ENCODE measurements around the gene PELO.

PELO gene

DNA sequence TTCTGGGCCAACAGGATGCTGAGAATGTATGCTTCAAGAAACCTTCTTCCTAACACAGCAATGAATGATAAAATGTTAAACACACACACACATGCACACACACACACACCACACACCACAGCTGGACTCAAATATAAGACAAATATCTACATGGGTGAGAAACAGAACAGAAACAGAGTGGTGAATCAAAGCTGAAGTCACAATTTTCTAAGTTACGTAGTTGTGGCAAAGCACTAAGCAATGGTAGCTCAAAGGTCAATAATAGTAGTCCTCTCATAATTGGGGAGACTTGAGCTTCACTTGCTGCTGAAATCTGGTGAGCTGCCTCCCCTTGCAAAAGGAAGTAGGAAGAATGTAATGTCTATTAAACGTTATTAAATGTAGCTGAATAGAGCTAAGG, 33.7 kb upstream of the PELO start:
- Histone ChIP-seq H3K4me3 (ENCODE audit: extremely low read depth, insufficient read depth, low read length, poor library complexity, severe bottlenecking) (no peak overlapping the region), H3K9me3 (ENCODE audit: control insufficient read depth, low read length) (no peaks in the 10 kb centered on the region), H3K4me1 (ENCODE audit: control insufficient read depth, insufficient read depth, low read length, poor library complexity, severe bottlenecking) (no peaks in the 10 kb centered on the region), H3K36me3 (ENCODE audit: control insufficient read depth, insufficient read depth, low read length) (no peaks in the 10 kb centered on the region), H3K27ac (ENCODE audit: low read depth, low read length, severe bottlenecking) (no peak overlapping the region)
- whole genome bisulfite sequencing, 2 experiments (ENCODE audit: insufficient coverage in 2 of 2): 80 to 88% methylated on average over 1 of the region's 2 CpGs

DNA sequence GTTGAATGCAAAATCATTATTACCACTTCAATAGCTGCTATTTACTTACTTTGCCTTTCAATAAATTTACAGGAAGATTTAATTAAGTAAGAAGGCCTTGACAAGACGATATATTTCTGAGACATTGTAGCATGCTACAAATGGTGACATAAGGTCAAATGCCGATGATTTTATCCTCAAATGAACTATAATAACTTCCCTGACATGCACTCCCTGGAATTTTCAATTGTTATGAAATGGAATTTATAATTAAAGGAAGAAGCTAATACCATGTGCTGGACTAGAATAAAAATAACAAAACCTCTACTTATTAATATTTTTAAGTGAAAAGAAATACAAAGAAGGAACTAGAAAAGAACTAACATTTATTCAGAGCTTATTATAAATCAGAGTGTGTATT, 30.2 kb upstream of the PELO start:
- no CpG with 5 or more reads among the region's 2 CpGs for WGBS, 2 experiments (ENCODE audit: insufficient coverage in 2 of 2)
- H3K4me3 ChIP-seq (ENCODE audit: extremely low read depth, insufficient read depth, low read length, poor library complexity, severe bottlenecking): no peak overlapping the region
- no peaks in the 10 kb centered on the region for H3K36me3 ChIP-seq (ENCODE audit: control insufficient read depth, insufficient read depth, low read length)
- no peaks in the 10 kb centered on the region for H3K9me3 ChIP-seq (ENCODE audit: control insufficient read depth, low read length)
- no peaks in the 10 kb centered on the region for H3K4me1 ChIP-seq (ENCODE audit: control insufficient read depth, insufficient read depth, low read length, poor library complexity, severe bottlenecking)
- H3K27ac ChIP-seq (ENCODE audit: low read depth, low read length, severe bottlenecking): no peak overlapping the region

DNA sequence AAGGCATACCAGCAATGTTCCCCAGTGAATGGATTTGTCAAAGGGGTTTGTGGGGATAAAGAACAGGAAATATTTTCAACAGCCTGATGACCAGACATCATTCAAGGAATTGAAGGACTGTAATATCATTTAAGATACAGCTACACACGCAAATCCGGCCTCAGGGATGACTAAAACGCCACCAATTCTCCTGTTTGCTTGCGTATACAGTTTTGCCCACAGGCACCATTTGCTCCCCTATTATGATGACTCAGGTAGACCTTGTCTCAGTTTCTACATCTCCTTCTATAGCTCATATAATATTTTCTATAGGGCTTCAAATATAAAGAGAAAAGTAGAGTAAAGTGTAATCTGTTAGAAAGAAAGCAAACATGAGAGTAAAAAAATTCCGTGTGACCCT, 29.7 kb upstream of the PELO start:
- Histone ChIP-seq H3K36me3 (ENCODE audit: control insufficient read depth, insufficient read depth, low read length) (no peaks in the 10 kb centered on the region), H3K9me3 (ENCODE audit: control insufficient read depth, low read length) (no peaks in the 10 kb centered on the region), H3K4me1 (ENCODE audit: control insufficient read depth, insufficient read depth, low read length, poor library complexity, severe bottlenecking) (no peaks in the 10 kb centered on the region), H3K27ac (ENCODE audit: low read depth, low read length, severe bottlenecking) (no peak overlapping the region), H3K4me3 (ENCODE audit: extremely low read depth, insufficient read depth, low read length, poor library complexity, severe bottlenecking) (no peak overlapping the region)
- 87 to 100% methylated on average over 4 to 5 of the region's 5 CpGs for WGBS, 2 experiments (ENCODE audit: insufficient coverage in 2 of 2)

DNA sequence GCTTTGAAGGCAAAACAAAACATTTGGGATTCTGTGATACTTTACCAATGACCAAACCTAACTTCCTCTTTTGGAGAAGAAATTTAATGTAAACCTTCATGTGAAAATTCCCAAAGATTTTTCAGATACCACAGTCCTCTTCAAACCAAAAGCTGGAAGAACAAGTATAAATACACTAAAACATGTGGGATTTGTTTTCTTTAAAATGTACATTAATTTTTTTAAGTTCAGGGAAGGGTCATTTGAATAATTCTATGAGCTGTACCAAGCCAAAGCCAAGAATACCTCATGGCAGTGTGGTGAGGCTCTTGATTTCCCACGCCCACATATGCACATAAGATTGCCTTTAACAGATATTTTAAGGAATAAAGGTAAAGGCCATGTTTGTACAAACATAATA, 28.4 kb upstream of the PELO start:
- WGBS, 2 experiments (ENCODE audit: insufficient coverage in 2 of 2): no CpG with 5 or more reads among the region's 1 CpG
- no peaks in the 10 kb centered on the region for H3K36me3 ChIP-seq (ENCODE audit: control insufficient read depth, insufficient read depth, low read length)
- H3K4me1 ChIP-seq (ENCODE audit: control insufficient read depth, insufficient read depth, low read length, poor library complexity, severe bottlenecking): no peaks in the 10 kb centered on the region
- no peak overlapping the region for H3K27ac ChIP-seq (ENCODE audit: low read depth, low read length, severe bottlenecking)
- no peak overlapping the region for H3K4me3 ChIP-seq (ENCODE audit: extremely low read depth, insufficient read depth, low read length, poor library complexity, severe bottlenecking)
- no peaks in the 10 kb centered on the region for H3K9me3 ChIP-seq (ENCODE audit: control insufficient read depth, low read length)

DNA sequence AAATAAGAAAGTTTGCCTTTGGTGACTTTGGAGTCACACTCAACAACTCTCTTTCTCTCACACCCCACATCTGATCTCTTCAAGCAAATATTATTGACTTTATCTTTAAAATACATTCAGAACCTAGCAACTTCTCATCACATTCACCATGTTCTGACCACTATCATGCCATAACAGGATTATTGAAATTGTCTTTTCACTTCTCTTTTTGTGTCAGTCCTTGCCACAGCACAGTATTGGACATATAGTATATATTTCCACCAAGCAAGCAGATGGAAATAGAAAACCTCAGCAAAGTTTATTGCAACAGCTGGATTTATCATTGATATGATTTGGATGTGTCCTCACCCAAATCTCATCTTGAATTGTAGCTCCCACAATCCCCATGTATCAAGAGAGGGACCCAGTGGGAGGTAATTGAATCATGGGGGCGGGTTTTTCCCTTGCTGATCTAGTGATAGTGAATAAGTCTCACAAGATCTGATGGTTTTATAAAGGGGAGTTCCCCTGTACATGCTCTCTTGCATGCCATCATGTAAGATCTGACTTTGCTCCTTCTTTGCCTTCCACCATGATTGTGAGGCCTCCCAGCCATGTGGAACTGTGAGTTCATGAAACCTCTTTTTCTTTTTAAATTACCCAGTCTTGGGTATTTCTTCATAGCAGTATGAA, 26.9 kb upstream of the PELO start:
- no peak overlapping the region for H3K27ac ChIP-seq (ENCODE audit: low read depth, low read length, severe bottlenecking)
- no peaks in the 10 kb centered on the region for H3K9me3 ChIP-seq (ENCODE audit: control insufficient read depth, low read length)
- H3K36me3 ChIP-seq (ENCODE audit: control insufficient read depth, insufficient read depth, low read length): no peaks in the 10 kb centered on the region
- WGBS, 2 experiments (ENCODE audit: insufficient coverage in 2 of 2): 100% methylated on average over 1 of the region's 1 CpG; no CpG with 5 or more reads in 1 of the 2 experiments
- H3K4me3 ChIP-seq (ENCODE audit: extremely low read depth, insufficient read depth, low read length, poor library complexity, severe bottlenecking): no peak overlapping the region
- no peaks in the 10 kb centered on the region for H3K4me1 ChIP-seq (ENCODE audit: control insufficient read depth, insufficient read depth, low read length, poor library complexity, severe bottlenecking)

DNA sequence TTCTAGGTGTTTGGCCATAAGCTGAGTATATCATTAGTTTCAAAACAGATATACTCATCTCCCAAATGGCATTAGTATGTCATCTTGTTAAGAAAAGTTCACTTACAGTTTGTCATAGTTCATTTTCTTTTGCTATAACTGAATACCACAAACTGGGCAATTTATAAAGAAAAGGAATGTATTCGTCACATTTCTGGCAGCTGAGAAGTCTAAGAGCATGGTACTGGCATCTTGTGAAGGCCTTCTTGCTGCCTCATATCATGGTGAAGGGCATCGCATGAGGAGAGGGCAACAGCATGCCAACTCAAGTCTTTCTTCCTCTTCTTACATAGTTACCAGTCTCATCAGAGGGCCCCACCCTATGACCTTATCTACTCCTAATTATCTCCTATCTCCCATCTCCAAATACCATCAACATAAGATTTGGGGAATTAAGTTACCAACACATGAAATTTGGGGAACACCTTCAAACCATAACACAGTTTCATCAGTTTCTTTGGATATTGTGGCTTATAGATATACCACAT, 20.4 kb upstream of the PELO start:
- 83 to 100% methylated on average over 1 of the region's 2 CpGs for WGBS, 2 experiments (ENCODE audit: insufficient coverage in 2 of 2)
- no peaks in the 10 kb centered on the region for H3K9me3 ChIP-seq (ENCODE audit: control insufficient read depth, low read length)
- no peak overlapping the region for H3K4me3 ChIP-seq (ENCODE audit: extremely low read depth, insufficient read depth, low read length, poor library complexity, severe bottlenecking)
- H3K4me1 ChIP-seq (ENCODE audit: control insufficient read depth, insufficient read depth, low read length, poor library complexity, severe bottlenecking): no peaks in the 10 kb centered on the region
- H3K36me3 ChIP-seq (ENCODE audit: control insufficient read depth, insufficient read depth, low read length): no peaks in the 10 kb centered on the region
- no peak overlapping the region for H3K27ac ChIP-seq (ENCODE audit: low read depth, low read length, severe bottlenecking)

DNA sequence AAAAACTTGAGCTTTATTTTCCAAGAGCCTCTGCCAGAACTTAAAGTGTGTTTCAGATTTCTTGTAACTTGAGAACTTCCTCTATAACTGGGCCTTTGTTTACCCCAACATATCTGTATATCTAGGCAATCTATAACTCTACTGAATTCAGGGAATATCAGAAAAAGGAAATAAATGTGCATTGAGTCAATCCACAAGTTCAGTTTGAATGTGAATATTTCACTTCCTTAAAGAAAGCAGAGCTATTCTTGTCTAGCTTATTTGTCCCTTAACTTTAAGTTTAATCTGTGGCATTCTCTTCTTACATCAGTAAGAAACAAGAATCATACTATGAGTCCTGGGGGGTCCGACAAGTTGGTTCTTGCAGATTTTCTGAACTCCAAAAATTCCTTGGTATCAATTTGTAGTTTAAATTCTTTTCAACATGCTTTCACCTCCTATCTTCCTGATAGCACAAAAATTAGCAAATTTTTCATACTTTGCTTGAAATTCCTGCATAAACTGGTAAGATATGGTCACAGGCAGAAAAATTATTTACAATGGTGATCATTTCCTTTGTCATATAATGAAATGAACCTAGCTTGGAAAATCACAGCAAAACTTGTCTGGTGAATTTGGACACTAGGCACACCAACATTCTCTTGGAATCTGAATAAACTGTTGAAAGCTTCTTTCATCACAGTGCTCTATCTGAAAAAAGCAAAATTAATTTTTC, 19.8 kb upstream of the PELO start:
- no peaks in the 10 kb centered on the region for H3K9me3 ChIP-seq (ENCODE audit: control insufficient read depth, low read length)
- H3K36me3 ChIP-seq (ENCODE audit: control insufficient read depth, insufficient read depth, low read length): no peaks in the 10 kb centered on the region
- no peaks in the 10 kb centered on the region for H3K4me1 ChIP-seq (ENCODE audit: control insufficient read depth, insufficient read depth, low read length, poor library complexity, severe bottlenecking)
- no peak overlapping the region for H3K27ac ChIP-seq (ENCODE audit: low read depth, low read length, severe bottlenecking)
- no peak overlapping the region for H3K4me3 ChIP-seq (ENCODE audit: extremely low read depth, insufficient read depth, low read length, poor library complexity, severe bottlenecking)
- no CpG with 5 or more reads among the region's 1 CpG for WGBS, 2 experiments (ENCODE audit: insufficient coverage in 2 of 2)

DNA sequence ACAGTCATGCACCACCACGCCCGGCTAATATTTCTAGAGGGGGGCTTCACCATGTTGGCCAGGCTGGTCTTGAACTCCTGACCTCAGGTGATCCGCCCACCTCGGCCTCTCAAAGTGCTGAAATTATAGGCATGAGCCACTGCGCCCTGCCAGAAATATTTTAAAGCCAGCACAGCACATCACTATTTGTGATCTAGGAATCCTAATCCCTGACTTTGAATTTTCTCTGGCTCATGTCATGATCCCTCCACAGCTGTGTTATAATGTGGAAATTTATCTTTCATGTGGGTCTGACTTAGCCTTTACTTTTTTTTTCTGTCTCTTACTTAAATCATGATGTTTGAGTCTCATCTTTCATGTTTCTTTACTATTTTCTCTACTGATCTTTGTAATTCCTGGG, 18.7 kb upstream of the PELO start:
- Histone ChIP-seq H3K9me3 (ENCODE audit: control insufficient read depth, low read length) (no peaks in the 10 kb centered on the region), H3K4me3 (ENCODE audit: extremely low read depth, insufficient read depth, low read length, poor library complexity, severe bottlenecking) (no peak overlapping the region), H3K27ac (ENCODE audit: low read depth, low read length, severe bottlenecking) (no peak overlapping the region), H3K4me1 (ENCODE audit: control insufficient read depth, insufficient read depth, low read length, poor library complexity, severe bottlenecking) (no peaks in the 10 kb centered on the region), H3K36me3 (ENCODE audit: control insufficient read depth, insufficient read depth, low read length) (no peaks in the 10 kb centered on the region)
- 100% methylated on average over 4 to 5 of the region's 5 CpGs for WGBS, 2 experiments (ENCODE audit: insufficient coverage in 2 of 2)

DNA sequence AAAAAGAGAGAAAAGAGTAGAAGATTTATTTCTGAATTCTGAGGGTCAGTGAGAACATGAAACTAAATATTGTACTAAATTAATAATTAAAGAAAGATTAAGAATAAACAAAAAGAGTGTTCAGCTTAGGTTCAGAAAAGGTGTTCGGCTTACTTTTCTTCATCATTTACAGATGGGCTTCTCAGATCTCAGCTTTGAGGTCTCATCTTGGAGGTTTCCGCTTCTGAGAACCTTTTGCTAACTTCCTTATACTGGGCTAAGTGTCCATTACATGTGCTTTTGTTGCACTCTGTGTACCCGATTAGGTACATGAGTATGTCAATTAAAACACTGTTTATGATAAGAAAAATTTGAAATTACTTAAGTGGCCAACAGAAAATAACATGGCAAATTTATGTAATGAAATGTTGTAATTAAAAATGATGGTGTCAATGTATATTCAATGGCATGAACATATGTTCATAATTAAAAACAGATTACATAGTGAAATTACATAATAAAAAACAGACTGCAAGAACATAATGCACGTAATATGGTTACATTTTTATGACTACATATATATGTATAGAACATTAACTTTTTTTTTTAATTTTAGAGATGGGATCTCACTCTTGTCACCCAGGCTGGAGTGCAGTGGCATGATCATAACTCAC, 17.3 kb upstream of the PELO start:
- Histone ChIP-seq H3K9me3 (ENCODE audit: control insufficient read depth, low read length) (no peaks in the 10 kb centered on the region), H3K36me3 (ENCODE audit: control insufficient read depth, insufficient read depth, low read length) (no peaks in the 10 kb centered on the region), H3K4me3 (ENCODE audit: extremely low read depth, insufficient read depth, low read length, poor library complexity, severe bottlenecking) (no peak overlapping the region), H3K27ac (ENCODE audit: low read depth, low read length, severe bottlenecking) (no peak overlapping the region), H3K4me1 (ENCODE audit: control insufficient read depth, insufficient read depth, low read length, poor library complexity, severe bottlenecking) (no peaks in the 10 kb centered on the region)
- 90 to 100% methylated on average over 1 to 2 of the region's 4 CpGs for WGBS, 2 experiments (ENCODE audit: insufficient coverage in 2 of 2)

DNA sequence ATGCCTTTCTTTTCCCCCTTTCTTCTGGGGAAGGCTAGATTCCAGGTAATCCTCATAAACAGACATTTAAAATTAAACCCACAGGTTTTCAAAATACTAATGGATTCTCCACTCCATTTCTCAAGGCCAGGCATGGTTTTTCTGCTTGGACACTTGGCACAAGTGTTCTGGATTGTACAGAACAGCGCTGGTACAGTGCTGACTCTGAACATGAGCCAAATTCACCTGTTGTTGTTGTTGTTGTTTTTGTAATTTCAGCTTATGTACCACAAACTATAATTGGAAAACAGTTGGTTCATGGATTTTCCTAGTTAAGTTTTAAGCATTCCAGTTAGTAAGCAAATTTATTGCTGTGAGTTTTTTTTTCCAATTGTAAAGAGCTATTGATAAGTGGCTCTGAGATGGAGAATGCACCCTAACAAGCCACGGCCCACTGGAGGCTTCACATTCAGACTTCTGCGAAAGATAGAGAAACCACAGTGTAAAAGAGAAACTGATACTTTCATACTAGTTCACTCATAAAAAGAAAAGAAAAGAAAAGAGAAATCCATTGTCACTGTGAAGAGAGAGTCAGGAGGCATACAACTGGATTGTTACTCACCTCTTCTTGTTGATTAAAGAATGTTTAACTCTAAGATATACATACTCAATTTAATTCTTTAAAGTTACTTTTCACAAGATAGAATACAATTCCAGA, 16.2 kb upstream of the PELO start:
- H3K27ac ChIP-seq (ENCODE audit: low read depth, low read length, severe bottlenecking): no peak overlapping the region
- no peaks in the 10 kb centered on the region for H3K4me1 ChIP-seq (ENCODE audit: control insufficient read depth, insufficient read depth, low read length, poor library complexity, severe bottlenecking)
- WGBS, 2 experiments (ENCODE audit: insufficient coverage in 2 of 2): no CpG with 5 or more reads among the region's 3 CpGs

More for the DNA sequence above, 16.2 kb upstream of the PELO start:
- H3K9me3 ChIP-seq (ENCODE audit: control insufficient read depth, low read length): no peaks in the 10 kb centered on the region
- H3K36me3 ChIP-seq (ENCODE audit: control insufficient read depth, insufficient read depth, low read length): no peaks in the 10 kb centered on the region
- no peak overlapping the region for H3K4me3 ChIP-seq (ENCODE audit: extremely low read depth, insufficient read depth, low read length, poor library complexity, severe bottlenecking)

All from mesodermal cell (in vitro differentiated cells).